Right renal pelvis (tissue), 4 donors: ENCODE measurements around the gene MGMT. TPM values are rescaled to one million over a fixed set of nuclear protein-coding genes. Genes with fewer than 3 reads are reported as not detected.

Experiments used
- DNase-seq, 4 donors: peaks; one replicate each; pipeline ENCODE4 v3.0.0-alpha.2; 2013; ENCODE audit warnings: low read depth in 4 of 4, low spot score in 3 of 4, missing footprints in 1 of 4
- polyA plus RNA-seq, 4 donors: library from polyadenylated mRNA; unstranded; fragments of 120-200 nt; gene quantifications; one replicate each; pipeline ENCODE4 v1.2.1, GENCODE V29; 2013; ENCODE audit not compliant: insufficient read length in 4 of 4

MGMT gene
- polyA plus RNA-seq, 4 donors: 17.6 to 24.0 (median 19.9) TPM

- DNase-seq: no peak
Measured at GRCh38 chr10:129742742-129743550, 275.9 kb downstream of the MGMT start.

- no peak for DNase-seq
Measured at GRCh38 chr10:129743738-129744133, 276.7 kb downstream of the MGMT start.

- no peak for DNase-seq
Measured at GRCh38 chr10:129744134-129745111, 277.4 kb downstream of the MGMT start.

GRCh38 chr10:129745186-129745750 is 278.2 kb downstream of the MGMT start:
- DNase-seq: no peak

GRCh38 chr10:129754211-129755050 is 287.4 kb downstream of the MGMT start:
- DNase-seq: no peak

- no peak for DNase-seq
Measured at GRCh38 chr10:129755158-129755591, 288.1 kb downstream of the MGMT start.

- DNase-seq: no peak
Measured at GRCh38 chr10:129755621-129756020, 288.6 kb downstream of the MGMT start.

- DNase-seq: peak in 1 of 4 donors; percentile 4
Measured at GRCh38 chr10:129756912-129757901, 290.2 kb downstream of the MGMT start.

- no peak for DNase-seq
Measured at GRCh38 chr10:129758207-129759021, 291.4 kb downstream of the MGMT start.

- DNase-seq: no peak
Measured at GRCh38 chr10:129759214-129760002, 292.4 kb downstream of the MGMT start.

GRCh38 chr10:129760003-129760315 is 292.9 kb downstream of the MGMT start:
- no peak for DNase-seq

- DNase-seq: no peak
Measured at GRCh38 chr10:129760416-129760815, 293.4 kb downstream of the MGMT start.

GRCh38 chr10:129761197-129761972 is 294.3 kb downstream of the MGMT start:
- DNase-seq: no peak

- no peak for DNase-seq
Measured at GRCh38 chr10:129761981-129762956, 295.2 kb downstream of the MGMT start.
